ENCODE data around the gene WFDC1. TPM values are rescaled to one million over a fixed set of nuclear protein-coding genes. Genes with fewer than 3 reads are reported as not detected.

The WFDC1 gene
- total RNA-seq, 1 experiment from 2014 or later = not detected

DNA sequence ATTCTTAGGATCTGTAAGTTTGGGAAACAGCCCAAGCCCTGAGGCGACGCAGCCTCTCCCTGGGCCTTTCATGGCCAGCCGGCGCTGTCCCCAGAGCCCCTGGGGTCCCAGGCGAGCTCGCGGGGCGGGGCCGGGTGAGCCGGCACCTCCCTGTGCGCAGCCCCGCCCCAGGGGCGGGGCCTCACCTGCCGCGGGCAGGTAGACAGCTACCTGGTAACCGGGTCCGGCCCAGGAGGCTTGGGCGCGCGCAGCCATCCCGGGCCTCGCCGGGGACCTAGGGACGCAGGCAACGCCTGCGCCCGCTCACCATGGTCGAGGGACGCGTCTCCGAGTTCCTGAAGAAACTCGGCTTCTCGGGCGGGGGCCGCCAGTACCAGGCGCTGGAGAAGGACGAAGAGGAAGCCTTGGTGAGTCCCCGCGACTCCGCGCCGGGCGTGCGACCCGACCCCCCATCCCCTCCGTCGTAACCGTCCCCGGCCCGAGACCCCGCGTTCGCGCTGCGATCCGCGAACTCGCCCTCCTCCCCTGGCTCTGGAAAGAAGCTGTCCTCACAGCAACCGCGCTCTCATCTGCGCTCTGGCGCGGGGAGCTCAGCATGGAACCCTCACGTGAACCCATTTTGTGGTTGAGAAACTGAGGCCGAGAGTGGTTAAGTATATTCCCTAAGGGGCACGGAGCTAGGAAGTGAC is 73.8 kb downstream of the WFDC1 start, which contains the start of gene ATP2C2:
Gene ATP2C2 (plus strand): TSS at position 231 of the 689 bp plus-strand sequence. CDS start 78 bp downstream, at position 309.
- Histone ChIP-seq H3K9me2 (replicated peaks; ENCODE audit: insufficient read depth, low read length) (no peaks in the 10 kb centered on the region), H3K9ac (ENCODE audit: low read length) (no peak within 1 kb of the TSS), H3K4me3 (ENCODE audit: low read length) (no peak within 1 kb of the TSS), H4K20me1 (ENCODE audit: insufficient read depth, low read depth, low read length) (no peaks in the 10 kb centered on the region), H3K4me2 (ENCODE audit: low read depth, low read length, poor library complexity, severe bottlenecking) (no peak within 1 kb of the TSS), H3K79me2 (ENCODE audit: low read length) (no peaks in the 10 kb centered on the region), H3K36me3 (ENCODE audit: insufficient read depth, low read length) (no peaks in the 10 kb centered on the region), H3K27ac (ENCODE audit: low read length) (no peak within 1 kb of the TSS), H3K27me3 (ENCODE audit: low read length) (no peaks in the 10 kb centered on the region), H3K9me3 (ENCODE audit: low read length) (no peaks in the 10 kb centered on the region), H3K4me1 (ENCODE audit: low read length) (no peaks in the 10 kb centered on the region), H2AFZ (ENCODE audit: low read length) (no peak within 1 kb of the TSS)
- DNase-seq = no peak

- Histone ChIP-seq H3K79me2 (ENCODE audit: low read length) (no peaks in the 10 kb centered on the region), H2AFZ (ENCODE audit: low read length) (no peak overlapping the region), H3K4me3 (ENCODE audit: low read length) (no peak overlapping the region), H3K27me3 (ENCODE audit: low read length) (no peaks in the 10 kb centered on the region), H4K20me1 (ENCODE audit: insufficient read depth, low read depth, low read length) (no peaks in the 10 kb centered on the region), H3K27ac (ENCODE audit: low read length) (no peak overlapping the region), H3K9ac (ENCODE audit: low read length) (no peak overlapping the region), H3K36me3 (ENCODE audit: insufficient read depth, low read length) (no peaks in the 10 kb centered on the region), H3K4me1 (ENCODE audit: low read length) (no peaks in the 10 kb centered on the region), H3K9me3 (ENCODE audit: low read length) (no peaks in the 10 kb centered on the region), H3K4me2 (ENCODE audit: low read depth, low read length, poor library complexity, severe bottlenecking) (no peak overlapping the region), H3K9me2 (replicated peaks; ENCODE audit: insufficient read depth, low read length) (no peaks in the 10 kb centered on the region)
- DNase-seq = no peak
Measured at GRCh38 chr16:84369105-84369504, 74.4 kb downstream of the WFDC1 start.

DNA sequence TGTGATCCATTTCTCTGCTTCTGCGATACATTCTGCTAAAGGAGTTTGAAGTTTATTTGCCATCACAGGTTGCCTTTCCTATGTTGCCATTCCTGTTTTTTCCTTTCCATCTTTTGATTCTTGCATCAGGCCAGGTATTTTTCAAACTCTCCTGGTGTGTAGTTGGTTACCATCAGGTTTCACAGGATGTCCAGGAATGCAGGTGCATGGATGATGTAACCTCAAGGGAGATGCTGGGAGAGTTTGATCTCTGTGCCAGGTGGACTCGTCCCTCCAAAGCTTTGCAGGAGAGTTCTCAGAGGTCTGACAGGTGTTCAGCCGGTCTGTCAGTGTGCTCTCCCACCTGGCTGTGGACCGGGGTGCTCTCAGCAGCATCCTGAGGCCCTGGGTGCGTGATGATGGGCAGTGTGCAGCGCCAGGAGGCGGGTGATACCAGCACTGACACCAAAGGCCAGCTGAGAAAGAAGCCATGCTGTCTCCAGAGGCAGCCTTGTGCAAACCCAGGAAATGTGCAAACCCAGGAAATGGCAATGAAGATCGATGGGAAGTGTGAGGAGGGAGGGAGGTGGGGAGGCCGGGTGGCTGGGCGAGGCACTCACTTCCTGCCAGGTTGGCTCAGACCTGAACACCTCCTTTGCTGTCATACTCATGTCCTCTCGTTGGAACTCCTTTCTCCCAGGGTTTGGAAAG is 75.4 kb downstream of the WFDC1 start:
- Histone ChIP-seq H3K27ac (ENCODE audit: low read length) (no peak overlapping the region), H3K4me2 (ENCODE audit: low read depth, low read length, poor library complexity, severe bottlenecking) (no peak overlapping the region), H3K4me1 (ENCODE audit: low read length) (no peaks in the 10 kb centered on the region), H3K9me2 (replicated peaks; ENCODE audit: insufficient read depth, low read length) (no peaks in the 10 kb centered on the region), H3K79me2 (ENCODE audit: low read length) (no peaks in the 10 kb centered on the region), H4K20me1 (ENCODE audit: insufficient read depth, low read depth, low read length) (no peaks in the 10 kb centered on the region), H3K9me3 (ENCODE audit: low read length) (no peaks in the 10 kb centered on the region), H3K36me3 (ENCODE audit: insufficient read depth, low read length) (no peaks in the 10 kb centered on the region), H3K4me3 (ENCODE audit: low read length) (no peak overlapping the region), H3K9ac (ENCODE audit: low read length) (no peak overlapping the region), H2AFZ (ENCODE audit: low read length) (no peak overlapping the region), H3K27me3 (ENCODE audit: low read length) (no peaks in the 10 kb centered on the region)
- DNase-seq = no peak

- H3K4me3 ChIP-seq (ENCODE audit: low read length) = no peak overlapping the region
- no peak for DNase-seq
- no peak overlapping the region for H3K9ac ChIP-seq (ENCODE audit: low read length)
- no peak overlapping the region for H2AFZ ChIP-seq (ENCODE audit: low read length)
- H3K36me3 ChIP-seq (ENCODE audit: insufficient read depth, low read length) = no peaks in the 10 kb centered on the region
- no peaks in the 10 kb centered on the region for H3K9me2 ChIP-seq (replicated peaks; ENCODE audit: insufficient read depth, low read length)
- no peak overlapping the region for H3K27ac ChIP-seq (ENCODE audit: low read length)
- H4K20me1 ChIP-seq (ENCODE audit: insufficient read depth, low read depth, low read length) = no peaks in the 10 kb centered on the region
- no peak overlapping the region for H3K4me2 ChIP-seq (ENCODE audit: low read depth, low read length, poor library complexity, severe bottlenecking)
- no peaks in the 10 kb centered on the region for H3K79me2 ChIP-seq (ENCODE audit: low read length)
- H3K9me3 ChIP-seq (ENCODE audit: low read length) = no peaks in the 10 kb centered on the region
- H3K27me3 ChIP-seq (ENCODE audit: low read length) = no peaks in the 10 kb centered on the region
- no peaks in the 10 kb centered on the region for H3K4me1 ChIP-seq (ENCODE audit: low read length)
Measured at GRCh38 chr16:84370723-84371552, 76.3 kb downstream of the WFDC1 start.

DNA sequence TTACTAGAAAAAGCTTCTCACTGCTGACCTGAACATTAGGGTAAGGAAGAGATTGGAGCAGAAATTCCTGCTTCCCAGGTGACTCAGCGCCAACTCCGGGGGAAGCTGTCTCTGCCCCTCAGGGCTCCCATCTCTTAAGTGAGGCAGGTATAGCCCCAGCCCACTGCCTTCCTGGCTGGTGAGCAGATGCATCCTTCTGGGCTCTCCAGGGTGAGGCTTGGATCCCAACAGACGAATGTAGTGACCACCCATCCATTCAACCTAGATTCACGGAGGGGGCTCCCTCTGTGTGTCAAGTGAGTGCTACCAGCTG is 76.8 kb downstream of the WFDC1 start:
- Histone ChIP-seq H4K20me1 (ENCODE audit: insufficient read depth, low read depth, low read length) (no peaks in the 10 kb centered on the region), H3K9me2 (replicated peaks; ENCODE audit: insufficient read depth, low read length) (no peaks in the 10 kb centered on the region), H3K27me3 (ENCODE audit: low read length) (no peaks in the 10 kb centered on the region), H3K79me2 (ENCODE audit: low read length) (no peaks in the 10 kb centered on the region), H3K4me2 (ENCODE audit: low read depth, low read length, poor library complexity, severe bottlenecking) (no peak overlapping the region), H3K9me3 (ENCODE audit: low read length) (no peaks in the 10 kb centered on the region), H3K27ac (ENCODE audit: low read length) (no peak overlapping the region), H3K4me1 (ENCODE audit: low read length) (no peaks in the 10 kb centered on the region), H2AFZ (ENCODE audit: low read length) (no peak overlapping the region), H3K9ac (ENCODE audit: low read length) (no peak overlapping the region), H3K4me3 (ENCODE audit: low read length) (no peak overlapping the region), H3K36me3 (ENCODE audit: insufficient read depth, low read length) (no peaks in the 10 kb centered on the region)
- DNase-seq = no peak

GRCh38 chr16:84373907-84374489 is 79.3 kb downstream of the WFDC1 start:
- H3K9me2 ChIP-seq (replicated peaks; ENCODE audit: insufficient read depth, low read length) = no peaks in the 10 kb centered on the region
- no peak overlapping the region for H2AFZ ChIP-seq (ENCODE audit: low read length)
- H3K4me2 ChIP-seq (ENCODE audit: low read depth, low read length, poor library complexity, severe bottlenecking) = no peak overlapping the region
- no peak overlapping the region for H3K27ac ChIP-seq (ENCODE audit: low read length)
- H3K4me3 ChIP-seq (ENCODE audit: low read length) = no peak overlapping the region
- H3K79me2 ChIP-seq (ENCODE audit: low read length) = no peaks in the 10 kb centered on the region
- H3K4me1 ChIP-seq (ENCODE audit: low read length) = no peaks in the 10 kb centered on the region
- H3K27me3 ChIP-seq (ENCODE audit: low read length) = no peaks in the 10 kb centered on the region
- no peaks in the 10 kb centered on the region for H4K20me1 ChIP-seq (ENCODE audit: insufficient read depth, low read depth, low read length)
- no peaks in the 10 kb centered on the region for H3K9me3 ChIP-seq (ENCODE audit: low read length)
- H3K36me3 ChIP-seq (ENCODE audit: insufficient read depth, low read length) = no peaks in the 10 kb centered on the region
- no peak overlapping the region for H3K9ac ChIP-seq (ENCODE audit: low read length)
- no peak for DNase-seq

- Histone ChIP-seq H2AFZ (ENCODE audit: low read length) (no peak overlapping the region), H3K9me2 (replicated peaks; ENCODE audit: insufficient read depth, low read length) (no peaks in the 10 kb centered on the region), H3K79me2 (ENCODE audit: low read length) (no peaks in the 10 kb centered on the region), H3K4me3 (ENCODE audit: low read length) (no peak overlapping the region), H3K27ac (ENCODE audit: low read length) (no peak overlapping the region), H3K36me3 (ENCODE audit: insufficient read depth, low read length) (no peaks in the 10 kb centered on the region), H4K20me1 (ENCODE audit: insufficient read depth, low read depth, low read length) (no peaks in the 10 kb centered on the region), H3K27me3 (ENCODE audit: low read length) (no peaks in the 10 kb centered on the region), H3K4me1 (ENCODE audit: low read length) (no peaks in the 10 kb centered on the region), H3K9ac (ENCODE audit: low read length) (no peak overlapping the region), H3K4me2 (ENCODE audit: low read depth, low read length, poor library complexity, severe bottlenecking) (no peak overlapping the region), H3K9me3 (ENCODE audit: low read length) (no peaks in the 10 kb centered on the region)
- DNase-seq = no peak
Measured at GRCh38 chr16:84378099-84378498, 83.4 kb downstream of the WFDC1 start.

- no peaks in the 10 kb centered on the region for H3K36me3 ChIP-seq (ENCODE audit: insufficient read depth, low read length)
- H3K4me2 ChIP-seq (ENCODE audit: low read depth, low read length, poor library complexity, severe bottlenecking) = no peak overlapping the region
- H3K9ac ChIP-seq (ENCODE audit: low read length) = no peak overlapping the region
- no peaks in the 10 kb centered on the region for H3K79me2 ChIP-seq (ENCODE audit: low read length)
- H3K9me2 ChIP-seq (replicated peaks; ENCODE audit: insufficient read depth, low read length) = no peaks in the 10 kb centered on the region
- no peaks in the 10 kb centered on the region for H3K4me1 ChIP-seq (ENCODE audit: low read length)
- no peaks in the 10 kb centered on the region for H4K20me1 ChIP-seq (ENCODE audit: insufficient read depth, low read depth, low read length)
- no peak overlapping the region for H3K27ac ChIP-seq (ENCODE audit: low read length)
- no peak overlapping the region for H3K4me3 ChIP-seq (ENCODE audit: low read length)
- DNase-seq = no peak
- H3K9me3 ChIP-seq (ENCODE audit: low read length) = no peaks in the 10 kb centered on the region
- H3K27me3 ChIP-seq (ENCODE audit: low read length) = no peaks in the 10 kb centered on the region
- no peak overlapping the region for H2AFZ ChIP-seq (ENCODE audit: low read length)
Measured at GRCh38 chr16:84378567-84378966, 83.9 kb downstream of the WFDC1 start.

Data from Karpas-422 (cell line).